GM18909 (cell line): ENCODE measurements around the gene FAM193A.

Experiments used
- ATAC-seq: cut with Tn5 transposase; IDR thresholded peaks from one replicate; pipeline ENCODE4 v1.9.1; 2021; ENCODE audit warnings: mild to moderate bottlenecking; ENCODE audit not compliant: unreplicated experiment, poor library complexity

Gene FAM193A

GRCh38 chr4:2686379-2687265 lies 150.2 kb downstream of the FAM193A start:
- no peak for ATAC-seq

DNA sequence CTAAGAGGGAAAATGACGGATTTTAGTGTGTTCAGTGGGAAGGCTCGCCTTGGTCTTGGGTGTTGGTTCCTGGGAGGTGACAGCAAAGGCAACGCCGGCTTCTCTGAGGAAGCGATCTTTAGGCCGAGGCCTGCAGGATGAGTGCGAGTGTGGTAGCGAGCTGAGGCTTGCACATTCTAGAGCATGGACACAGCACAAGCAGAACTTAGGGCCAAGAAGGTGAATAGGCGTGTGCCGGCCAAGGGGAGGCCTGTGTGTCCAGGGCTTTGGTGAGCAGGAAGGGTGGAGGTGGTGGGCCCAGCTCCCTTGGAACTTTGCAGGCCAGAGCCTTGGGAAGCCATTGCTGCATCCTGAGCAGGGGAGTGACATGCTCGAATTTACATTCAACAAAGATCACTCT lies 151.8 kb downstream of the FAM193A start:
- ATAC-seq = no peak

GRCh38 chr4:2688697-2689096 lies 152.2 kb downstream of the FAM193A start:
- no peak for ATAC-seq

DNA sequence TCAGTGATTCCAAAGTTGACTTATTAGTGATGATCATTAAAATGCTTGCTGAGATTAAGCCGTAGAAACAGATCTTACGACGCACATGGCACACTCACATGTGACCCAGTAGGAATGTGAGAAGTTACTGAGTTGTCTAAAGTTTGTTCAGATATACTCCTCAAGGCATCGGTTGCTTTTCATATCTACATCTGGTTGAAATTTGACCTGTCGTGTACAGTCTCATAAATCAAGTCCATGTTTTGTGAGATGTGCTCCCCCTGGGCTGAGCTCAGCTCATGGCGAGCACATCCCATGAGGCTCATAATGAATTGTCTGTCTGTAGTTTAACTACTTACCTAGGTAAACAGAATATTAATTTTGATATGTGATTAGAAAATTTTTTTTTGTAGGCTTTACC lies 152.7 kb downstream of the FAM193A start:
- no peak for ATAC-seq

DNA sequence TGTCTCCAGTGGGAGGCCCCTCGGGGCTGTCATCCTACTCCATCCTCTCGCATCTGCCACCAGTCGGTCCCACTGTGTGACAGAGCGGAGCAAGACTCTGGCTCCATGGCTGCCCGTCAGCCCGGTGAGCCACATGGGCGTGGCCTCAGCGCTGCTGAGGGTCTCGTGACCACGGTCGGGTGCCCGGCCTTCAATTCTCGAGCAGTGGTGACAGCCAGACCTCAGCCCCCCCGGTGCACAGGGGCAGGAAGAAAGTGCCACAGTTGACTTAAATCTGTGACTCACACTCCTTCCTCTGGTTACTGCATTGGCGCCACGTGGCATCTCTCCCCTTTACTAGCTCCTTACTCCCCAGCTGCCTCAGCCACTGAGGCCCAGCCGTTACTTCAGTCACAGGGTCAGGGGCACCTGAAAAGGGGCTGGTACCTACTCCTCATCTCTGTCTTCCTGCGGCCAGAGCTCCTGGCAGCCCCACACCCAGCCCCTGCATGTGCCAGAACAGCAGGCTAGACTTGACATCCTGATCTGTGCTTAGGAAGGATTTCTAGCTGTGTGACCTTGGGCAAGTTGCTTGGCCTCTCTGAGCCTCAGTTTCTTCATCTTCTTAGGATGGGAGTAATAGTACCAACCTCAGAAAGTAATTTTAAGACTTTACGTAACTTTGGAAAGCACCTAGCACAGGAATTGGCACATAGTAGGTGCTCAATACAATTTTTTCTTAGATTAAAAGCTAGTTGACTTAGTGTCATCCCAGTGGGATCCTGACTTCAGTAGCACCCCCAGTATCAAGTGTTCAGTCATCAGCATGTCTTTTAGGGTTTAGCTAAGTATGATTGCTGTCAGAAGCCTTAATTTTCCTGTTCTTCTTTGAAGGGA lies 153.6 kb downstream of the FAM193A start:
- peak; percentile 62 for ATAC-seq

GRCh38 chr4:2691313-2691712 lies 154.9 kb downstream of the FAM193A start:
- ATAC-seq = no peak

- ATAC-seq = no peak
Observed at GRCh38 chr4:2691952-2692435, 155.5 kb downstream of the FAM193A start.

DNA sequence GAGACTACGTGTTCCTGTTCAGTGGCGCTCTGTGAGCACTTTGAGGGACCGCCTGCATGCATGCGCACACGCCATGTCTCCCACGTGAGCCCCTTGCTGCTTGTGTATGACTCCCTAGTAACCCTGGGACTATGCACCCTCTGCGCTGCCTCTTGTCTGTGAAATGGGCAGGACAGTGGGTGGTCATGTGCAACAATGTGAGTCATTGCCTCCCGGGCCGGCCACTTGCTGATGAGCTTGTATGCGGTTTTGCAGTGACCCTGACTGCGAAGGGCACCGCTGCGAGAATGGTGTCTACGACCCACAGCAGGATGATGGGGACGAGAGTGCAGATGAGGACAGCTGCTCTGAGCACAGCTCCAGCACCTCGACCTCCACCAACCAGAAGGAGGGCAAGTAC lies 158.2 kb downstream of the FAM193A start:
- no peak for ATAC-seq

DNA sequence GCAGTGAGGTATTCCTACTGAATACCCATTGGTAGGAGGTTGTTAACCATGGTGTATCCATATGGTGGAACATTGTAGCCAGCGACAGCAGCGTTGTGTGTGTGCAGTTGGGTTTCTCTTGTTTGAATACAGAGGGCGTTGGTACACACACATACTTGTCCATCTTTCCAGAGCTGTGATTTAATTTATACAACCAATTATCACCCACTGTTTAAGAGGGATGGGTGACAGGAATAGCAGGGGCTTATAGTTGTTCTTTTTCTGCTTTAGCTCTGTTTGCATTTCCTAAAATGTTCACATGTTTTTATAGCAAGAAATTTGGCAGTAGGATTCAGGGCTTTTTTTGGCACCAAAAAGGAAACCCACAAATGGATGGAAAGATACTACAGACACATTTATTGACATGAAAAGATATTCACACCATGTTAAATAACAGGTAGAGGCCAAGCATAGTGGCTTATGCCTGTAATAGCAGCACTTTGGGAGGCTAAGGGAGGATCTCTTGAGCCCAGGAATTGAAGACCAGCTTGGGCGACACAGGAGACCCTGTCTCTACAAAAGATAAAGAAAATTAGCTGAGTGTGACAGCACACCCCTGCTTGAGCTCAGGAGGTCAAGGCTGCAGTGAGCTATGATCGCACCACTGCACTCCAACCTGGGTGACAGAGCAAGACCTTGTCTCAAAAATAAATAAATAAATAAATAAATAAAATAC lies 159.1 kb downstream of the FAM193A start:
- ATAC-seq = no peak

- ATAC-seq = peak; percentile 96
Observed at GRCh38 chr4:2696423-2696822, 160.0 kb downstream of the FAM193A start.

GRCh38 chr4:2697995-2698414 lies 161.6 kb downstream of the FAM193A start:
- no peak for ATAC-seq

DNA sequence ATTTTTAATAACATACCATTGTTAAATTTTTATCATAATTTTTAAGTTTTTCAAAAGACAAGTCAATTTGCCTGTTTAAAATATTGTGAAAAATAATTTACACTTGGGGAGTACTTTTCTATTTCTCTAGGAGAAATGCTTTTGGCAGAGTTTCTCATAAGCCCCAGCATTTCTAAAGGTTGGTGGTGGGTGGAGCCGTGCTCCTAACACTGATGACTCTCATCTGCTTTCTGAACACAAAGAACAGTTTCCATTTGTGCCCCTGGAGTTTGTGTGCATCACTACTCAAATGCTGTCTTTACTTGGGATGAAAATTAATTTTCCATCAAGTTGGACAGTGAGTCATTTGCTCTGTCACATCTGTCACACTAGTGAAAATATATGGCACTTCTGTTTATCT lies 162.1 kb downstream of the FAM193A start:
- no peak for ATAC-seq

DNA sequence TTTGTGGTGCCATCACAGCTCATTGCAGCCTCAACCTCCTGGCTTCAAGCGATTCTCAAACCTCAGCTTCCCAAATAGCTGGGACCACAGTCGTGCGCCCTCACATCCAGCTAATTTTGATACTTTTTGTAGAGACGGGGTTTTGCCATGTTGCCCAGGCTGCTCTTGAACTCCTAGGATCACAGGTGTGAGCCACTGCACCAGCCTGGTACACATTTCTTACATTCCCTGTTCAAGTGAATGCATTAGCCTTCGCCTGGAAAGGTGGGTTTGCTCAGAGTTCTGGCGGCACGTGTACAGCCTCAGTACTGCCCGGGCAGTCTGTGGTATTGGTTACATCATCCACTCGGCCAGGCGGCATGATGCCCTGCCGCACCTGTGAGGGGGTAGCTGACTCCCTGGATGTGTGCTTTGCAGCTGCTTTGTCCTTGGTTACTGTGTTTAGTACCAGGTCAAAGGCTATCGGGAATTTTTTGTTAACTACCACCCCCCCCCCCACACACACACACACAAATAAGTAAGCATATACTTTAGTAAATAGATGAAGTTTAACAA lies 162.6 kb downstream of the FAM193A start:
- ATAC-seq = no peak

DNA sequence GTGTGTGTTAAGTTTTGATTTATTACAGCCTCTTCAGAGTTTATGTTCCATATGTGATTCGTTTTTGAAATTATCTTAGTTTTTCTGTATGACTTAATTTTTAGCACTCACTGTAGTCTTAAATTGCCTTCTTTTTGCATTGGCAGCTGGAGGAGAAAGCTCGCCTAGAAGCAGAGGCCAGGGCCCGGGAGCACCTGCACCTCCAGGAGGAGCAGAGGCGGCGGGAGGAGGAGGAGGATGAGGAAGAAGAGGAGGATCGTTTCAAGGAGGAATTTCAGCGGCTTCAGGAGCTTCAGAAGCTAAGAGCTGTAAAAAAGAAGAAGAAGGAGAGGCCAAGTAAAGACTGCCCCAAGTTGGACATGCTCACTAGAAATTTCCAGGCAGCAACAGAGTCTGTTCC lies 163.1 kb downstream of the FAM193A start:
- ATAC-seq = no peak

DNA sequence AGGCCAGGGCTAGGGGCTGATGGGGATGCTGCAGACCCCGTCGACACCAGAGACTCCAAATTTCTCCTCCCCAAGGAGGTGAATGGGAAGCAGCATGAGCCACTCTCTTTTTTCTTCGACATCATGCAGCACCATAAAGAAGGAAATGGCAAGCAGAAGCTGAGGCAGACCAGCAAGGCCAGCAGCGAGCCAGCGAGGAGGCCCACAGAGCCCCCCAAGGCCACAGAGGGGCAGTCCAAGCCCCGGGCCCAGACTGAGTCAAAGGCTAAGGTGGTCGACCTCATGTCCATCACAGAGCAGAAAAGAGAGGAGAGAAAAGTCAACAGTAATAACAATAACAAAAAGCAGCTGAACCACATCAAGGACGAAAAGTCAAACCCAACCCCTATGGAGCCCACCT lies 163.6 kb downstream of the FAM193A start:
- ATAC-seq = no peak

DNA sequence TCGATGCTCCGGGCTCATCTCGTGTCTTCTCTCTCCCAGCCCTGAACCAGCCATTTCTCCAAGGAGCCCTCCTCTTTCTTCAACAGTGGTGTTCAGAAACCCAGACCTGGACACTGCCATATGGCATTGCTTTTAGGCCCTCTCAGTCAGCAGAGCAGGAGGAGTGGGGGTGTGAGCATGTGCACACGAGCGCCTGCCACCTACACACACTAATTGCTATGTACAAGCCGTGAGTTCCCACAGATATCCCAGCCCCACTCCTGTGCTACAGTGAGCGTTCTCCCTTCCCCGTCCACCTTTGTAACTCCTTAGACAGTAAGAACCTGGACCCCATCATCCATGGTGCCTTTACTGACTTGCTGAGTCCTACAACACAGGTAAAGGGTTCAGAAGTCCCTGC lies 165.9 kb downstream of the FAM193A start:
- ATAC-seq = no peak

- ATAC-seq = no peak
Observed at GRCh38 chr4:2702770-2703169, 166.3 kb downstream of the FAM193A start.

DNA sequence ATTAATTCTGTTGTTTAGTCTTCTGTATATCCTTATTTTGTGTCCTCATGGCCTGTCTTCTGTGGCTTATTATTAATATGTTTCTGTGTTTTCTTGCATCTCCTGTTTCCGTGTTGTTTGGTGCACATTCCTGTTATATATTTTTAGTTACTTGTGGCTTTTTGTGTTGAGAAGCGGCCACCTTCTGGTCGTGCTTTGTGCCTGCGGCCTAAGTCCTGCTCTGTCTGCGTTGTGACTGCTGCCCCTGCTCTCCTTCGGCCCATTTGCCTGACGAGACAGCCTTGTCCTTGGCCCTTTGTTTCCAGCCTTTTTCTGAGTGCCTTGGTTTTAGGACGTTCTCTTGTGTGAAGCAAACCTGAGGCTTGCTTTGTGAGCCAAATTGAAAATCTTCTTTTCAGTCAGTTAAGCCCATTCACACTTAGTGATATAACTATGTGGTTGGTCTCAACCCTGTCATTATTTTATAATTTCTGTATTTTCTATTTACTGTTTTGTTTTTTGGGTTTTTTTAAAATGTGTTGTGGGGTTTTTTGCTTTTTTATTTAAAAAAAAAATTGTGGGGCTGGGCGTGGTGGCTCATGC lies 175.9 kb downstream of the FAM193A start:
- no peak for ATAC-seq

DNA sequence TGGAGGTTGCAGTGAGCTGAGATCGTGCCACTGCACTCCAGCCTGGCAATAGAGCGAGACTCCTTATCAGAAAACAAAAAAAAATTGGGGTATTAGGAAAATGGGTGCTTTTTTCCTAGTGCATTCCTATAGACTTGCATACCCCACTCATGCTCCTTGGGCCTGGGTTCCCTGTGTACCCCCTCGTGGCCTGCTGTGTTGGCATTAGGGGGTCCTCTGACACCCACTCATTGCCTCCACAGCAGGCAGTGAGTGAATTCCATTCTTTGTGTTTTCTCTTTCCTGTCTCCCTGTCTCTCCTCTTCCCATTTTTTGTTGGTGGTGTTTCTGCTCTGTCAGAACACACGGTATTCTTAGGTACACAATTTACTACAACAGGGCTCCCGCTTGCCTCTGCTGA lies 176.9 kb downstream of the FAM193A start:
- no peak for ATAC-seq
